ENCODE measurements around the gene FBXO24.

DNA sequence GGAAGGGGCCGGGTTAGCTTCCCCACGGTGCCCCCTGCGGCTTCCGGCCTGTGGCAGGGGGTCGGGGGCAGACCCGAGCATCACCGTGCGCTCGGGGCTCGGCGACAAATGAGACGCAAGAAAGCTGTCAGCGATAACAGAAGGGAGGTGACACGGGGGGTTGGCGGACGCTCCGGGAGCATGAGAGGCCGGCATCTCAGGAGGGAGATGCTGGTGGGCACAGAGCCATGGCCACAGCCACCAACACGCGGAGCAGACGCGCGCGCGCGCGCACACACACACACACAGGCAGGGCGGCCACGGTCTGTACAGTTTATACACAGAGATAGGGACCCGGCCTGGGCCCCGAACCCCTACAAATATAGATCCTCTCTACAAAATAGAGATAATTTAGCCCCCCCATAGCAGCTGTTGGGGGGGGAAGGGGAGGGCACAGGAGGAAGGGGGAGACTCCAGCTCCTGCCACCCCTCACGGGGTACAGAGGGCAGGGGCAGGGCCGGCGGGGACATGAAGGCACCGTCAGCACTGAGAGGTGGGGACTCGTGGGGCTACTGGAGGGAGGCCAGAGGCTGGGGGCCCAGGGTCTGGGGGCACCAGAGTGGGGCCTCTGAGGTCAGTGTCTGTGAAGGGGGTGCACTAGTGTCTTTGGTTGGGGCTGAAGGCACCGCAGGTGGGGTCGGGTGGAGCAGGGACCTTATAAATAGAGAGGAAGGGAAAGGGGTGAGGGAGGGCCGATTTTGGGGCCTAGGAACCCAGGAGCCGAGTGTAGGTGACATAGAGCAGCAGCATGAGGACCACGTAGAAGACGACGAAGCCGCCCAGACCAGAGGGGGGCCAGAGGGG, 11.5 kb upstream of the FBXO24 start:
- no peak for TF ChIP-seq CTCF (conservative IDR thresholded peaks at IDR 0.05; ENCODE audit: low read length)
- no peak for TF ChIP-seq EZH2phosphoT487 (IDR thresholded peaks at IDR 0.05; ENCODE audit: borderline replicate concordance)

All from Loucy (cell line).